AG09309 (cell line): ENCODE data around the gene IL19.

Source experiments
- DNase-seq: peaks from one replicate; pipeline ENCODE4 v3.0.0-alpha.2; 2010; ENCODE audit warnings: low read depth
- H3K4me3 ChIP-seq: 2 replicates; pipeline ENCODE4 v1.5.1; 2011; ENCODE audit warnings: mild to moderate bottlenecking, low read depth, low read length, moderate library complexity; ENCODE audit not compliant: control insufficient read depth
- CTCF ChIP-seq: IDR thresholded peaks from 2 replicates; pipeline ENCODE4 v1.5.1; 2011; ENCODE audit warnings: mild to moderate bottlenecking, low read depth, low read length, inconsistent platforms; ENCODE audit not compliant: insufficient read depth, control insufficient read depth; ENCODE audit errors: missing control alignments

The IL19 gene

GRCh38 chr1:206839006-206839560, 68.5 kb downstream of the IL19 start:
- no peak overlapping the region for H3K4me3 ChIP-seq
- DNase-seq, result no peak
- TF ChIP-seq CTCF, result no peak

- DNase-seq, result peak; percentile 56
- no peak overlapping the region for H3K4me3 ChIP-seq
- TF ChIP-seq CTCF, result no peak
These were observed 69.3 kb downstream of the IL19 start for GRCh38 chr1:206839857-206840256.

GRCh38 chr1:206841609-206842323, 71.2 kb downstream of the IL19 start:
- no peak for TF ChIP-seq CTCF
- H3K4me3 ChIP-seq, result no peak overlapping the region
- DNase-seq, result no peak

GRCh38 chr1:206842854-206843253, 72.3 kb downstream of the IL19 start:
- DNase-seq, result no peak
- H3K4me3 ChIP-seq, result no peak overlapping the region
- TF ChIP-seq CTCF, result no peak

- TF ChIP-seq CTCF, result no peak
- no peak for DNase-seq
- no peak overlapping the region for H3K4me3 ChIP-seq
These were observed 73.1 kb downstream of the IL19 start for GRCh38 chr1:206843626-206844025.

- no peak for TF ChIP-seq CTCF
- DNase-seq, result no peak
- H3K4me3 ChIP-seq, result no peak overlapping the region
These were observed 75.9 kb downstream of the IL19 start for GRCh38 chr1:206846487-206846886.
